HUES48 (cell line): ENCODE results near the gene MYH4.

Source experiments
- H3K27ac ChIP-seq: one replicate; pipeline ENCODE4 v1.7.0; 2013; ENCODE audit warnings: low read depth, low read length, inconsistent platforms
- H3K27me3 ChIP-seq: 2 replicates; pipeline ENCODE4 v1.6.1; 2013; ENCODE audit warnings: mild to moderate bottlenecking, low read length; ENCODE audit not compliant: control insufficient read depth, insufficient read depth
- H3K36me3 ChIP-seq: 2 replicates; pipeline ENCODE4 v1.6.1; 2013; ENCODE audit warnings: low read length; ENCODE audit not compliant: control insufficient read depth, insufficient read depth
- H3K4me1 ChIP-seq: 2 replicates; pipeline ENCODE4 v1.6.1; 2013; ENCODE audit warnings: mild to moderate bottlenecking, low read length; ENCODE audit not compliant: control insufficient read depth, insufficient read depth
- H3K4me3 ChIP-seq: 2 replicates; pipeline ENCODE4 v1.5.1; 2013; ENCODE audit warnings: mild to moderate bottlenecking, low read depth, low read length
- H3K9ac ChIP-seq: 2 replicates; pipeline ENCODE4 v1.6.1; 2013; ENCODE audit warnings: mild to moderate bottlenecking, low read depth, low read length, moderate library complexity
- H3K9me3 ChIP-seq: 2 replicates; pipeline ENCODE4 v1.6.1; 2013; ENCODE audit warnings: low read length; ENCODE audit not compliant: control insufficient read depth, insufficient read depth

Gene MYH4

GRCh38 chr17:10421211-10421610 is 48.1 kb downstream of the MYH4 start:
- Histone ChIP-seq H3K27ac (no peak overlapping the region), H3K36me3 (no peaks in the 10 kb centered on the region), H3K4me1 (peaks cover 22% of the 10 kb centered on the region), H3K9me3 (no peaks in the 10 kb centered on the region), H3K9ac (no peak overlapping the region), H3K27me3 (no peaks in the 10 kb centered on the region), H3K4me3 (no peak overlapping the region)

GRCh38 chr17:10420811-10421210 is 48.5 kb downstream of the MYH4 start:
- H3K4me3 ChIP-seq = no peak overlapping the region
- H3K9ac ChIP-seq = no peak overlapping the region
- no peaks in the 10 kb centered on the region for H3K36me3 ChIP-seq
- H3K9me3 ChIP-seq = no peaks in the 10 kb centered on the region
- no peak overlapping the region for H3K27ac ChIP-seq
- peaks cover 26% of the 10 kb centered on the region for H3K4me1 ChIP-seq
- no peaks in the 10 kb centered on the region for H3K27me3 ChIP-seq

GRCh38 chr17:10417431-10417830 is 51.9 kb downstream of the MYH4 start:
- H3K27me3 ChIP-seq = no peaks in the 10 kb centered on the region

GRCh38 chr17:10415161-10415560 is 54.2 kb downstream of the MYH4 start:
- Histone ChIP-seq H3K9me3 (no peaks in the 10 kb centered on the region), H3K27ac (no peak overlapping the region), H3K27me3 (no peaks in the 10 kb centered on the region), H3K4me1 (peaks cover 26% of the 10 kb centered on the region), H3K9ac (no peak overlapping the region), H3K4me3 (no peak overlapping the region), H3K36me3 (no peaks in the 10 kb centered on the region)

More at GRCh38 chr17:10417431-10417830, 51.9 kb downstream of the MYH4 start:
- H3K9ac ChIP-seq = no peak overlapping the region
- no peaks in the 10 kb centered on the region for H3K36me3 ChIP-seq
- no peaks in the 10 kb centered on the region for H3K9me3 ChIP-seq
- H3K4me1 ChIP-seq = peaks cover 27% of the 10 kb centered on the region
- no peak overlapping the region for H3K27ac ChIP-seq
- H3K4me3 ChIP-seq = no peak overlapping the region

GRCh38 chr17:10403589-10403988 is 65.8 kb downstream of the MYH4 start:
- H3K9ac ChIP-seq = no peak overlapping the region
- no peaks in the 10 kb centered on the region for H3K27me3 ChIP-seq
- no peaks in the 10 kb centered on the region for H3K9me3 ChIP-seq
- H3K36me3 ChIP-seq = no peaks in the 10 kb centered on the region
- no peak overlapping the region for H3K4me3 ChIP-seq
- H3K4me1 ChIP-seq = no peaks in the 10 kb centered on the region
- H3K27ac ChIP-seq = no peak overlapping the region

- Histone ChIP-seq H3K27ac (no peak overlapping the region), H3K36me3 (no peaks in the 10 kb centered on the region), H3K9me3 (no peaks in the 10 kb centered on the region), H3K9ac (no peak overlapping the region), H3K27me3 (no peaks in the 10 kb centered on the region), H3K4me1 (no peaks in the 10 kb centered on the region), H3K4me3 (no peak overlapping the region)
These were observed 71.0 kb downstream of the MYH4 start for GRCh38 chr17:10398352-10398751.

GRCh38 chr17:10396524-10397163 is 72.7 kb downstream of the MYH4 start:
- Histone ChIP-seq H3K9me3 (no peaks in the 10 kb centered on the region), H3K36me3 (no peaks in the 10 kb centered on the region), H3K27ac (no peak overlapping the region), H3K4me3 (no peak overlapping the region), H3K9ac (no peak overlapping the region), H3K27me3 (no peaks in the 10 kb centered on the region), H3K4me1 (no peaks in the 10 kb centered on the region)

GRCh38 chr17:10394201-10394887 is 75.0 kb downstream of the MYH4 start:
- H3K9ac ChIP-seq = no peak overlapping the region
- H3K36me3 ChIP-seq = no peaks in the 10 kb centered on the region
- H3K9me3 ChIP-seq = no peaks in the 10 kb centered on the region
- no peak overlapping the region for H3K4me3 ChIP-seq
- H3K4me1 ChIP-seq = no peaks in the 10 kb centered on the region
- H3K27ac ChIP-seq = no peak overlapping the region
- no peaks in the 10 kb centered on the region for H3K27me3 ChIP-seq
